HG03196 (cell line): ENCODE results near the gene COQ7.

Experiments used
- ATAC-seq: cut with Tn5 transposase; IDR thresholded peaks from one replicate; pipeline ENCODE4 v1.9.1; 2021; ENCODE audit not compliant: unreplicated experiment

Gene COQ7

DNA sequence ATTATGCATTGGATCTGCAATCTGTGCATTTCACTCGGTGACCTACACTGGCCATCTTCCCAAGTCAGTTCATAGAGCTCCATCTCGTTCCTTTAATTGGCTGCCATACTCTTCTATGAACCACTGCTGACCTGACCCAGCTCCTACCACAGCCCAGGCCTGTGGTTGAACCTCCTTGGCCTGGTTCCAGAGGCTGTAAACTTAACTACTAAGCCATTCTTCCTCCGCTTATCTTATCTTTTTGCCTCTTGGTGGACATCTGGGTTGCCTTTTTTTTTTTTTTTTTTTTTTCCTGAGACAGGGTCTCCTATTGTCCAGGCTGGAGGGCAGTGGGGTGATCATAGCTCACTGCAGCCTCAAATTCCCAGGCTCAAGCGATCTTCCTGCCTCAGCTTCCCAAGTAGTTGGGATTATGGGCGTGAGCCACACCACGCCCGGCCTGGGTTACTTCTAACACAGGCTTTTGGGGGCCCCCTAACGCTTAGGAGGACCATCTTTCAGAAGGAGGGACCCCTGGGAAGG is 18.3 kb downstream of the COQ7 start:
- ATAC-seq, result no peak

DNA sequence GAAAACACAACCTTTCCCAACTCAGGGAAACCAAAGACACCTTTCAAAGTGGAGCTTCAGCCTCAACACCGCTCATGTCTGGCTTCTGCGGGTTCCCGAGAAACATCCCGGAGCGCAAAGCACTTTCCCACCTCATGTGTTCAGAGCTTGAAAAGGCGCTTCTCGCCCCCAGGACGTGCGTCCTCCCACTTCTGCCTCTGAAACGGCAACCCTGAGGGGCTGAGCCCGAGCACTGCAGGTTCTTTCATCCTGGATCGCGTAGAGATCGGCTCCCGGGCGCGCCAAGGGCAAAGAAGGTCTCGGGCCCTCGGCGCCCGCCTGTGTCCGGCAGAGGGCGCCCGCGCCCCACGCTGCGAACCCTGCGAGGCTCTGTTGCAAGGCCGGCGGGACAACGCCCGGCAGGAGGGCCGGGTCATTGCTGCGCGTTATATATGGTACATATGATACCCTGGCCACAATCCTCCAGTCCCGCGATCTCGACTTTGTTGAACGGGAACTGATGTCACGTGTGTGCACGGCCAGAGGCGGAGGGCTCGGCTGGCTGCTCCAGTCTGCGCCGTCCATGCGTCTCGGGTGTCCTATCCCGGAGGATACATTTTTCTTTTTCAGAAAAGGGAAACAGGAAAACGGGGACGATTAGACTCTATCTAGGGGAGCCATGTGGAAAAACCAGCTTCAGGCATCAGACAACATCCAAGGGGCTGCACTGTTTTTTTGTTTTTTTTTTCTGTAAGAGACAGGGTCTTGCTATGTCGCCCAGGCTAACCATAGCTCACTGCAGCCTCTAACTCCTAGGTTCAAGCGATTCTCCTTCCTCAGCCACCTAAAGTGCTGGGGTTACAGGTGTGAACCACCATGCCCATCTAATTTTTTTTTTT is 19.1 kb downstream of the COQ7 start:
- ATAC-seq, result peak; percentile 87

DNA sequence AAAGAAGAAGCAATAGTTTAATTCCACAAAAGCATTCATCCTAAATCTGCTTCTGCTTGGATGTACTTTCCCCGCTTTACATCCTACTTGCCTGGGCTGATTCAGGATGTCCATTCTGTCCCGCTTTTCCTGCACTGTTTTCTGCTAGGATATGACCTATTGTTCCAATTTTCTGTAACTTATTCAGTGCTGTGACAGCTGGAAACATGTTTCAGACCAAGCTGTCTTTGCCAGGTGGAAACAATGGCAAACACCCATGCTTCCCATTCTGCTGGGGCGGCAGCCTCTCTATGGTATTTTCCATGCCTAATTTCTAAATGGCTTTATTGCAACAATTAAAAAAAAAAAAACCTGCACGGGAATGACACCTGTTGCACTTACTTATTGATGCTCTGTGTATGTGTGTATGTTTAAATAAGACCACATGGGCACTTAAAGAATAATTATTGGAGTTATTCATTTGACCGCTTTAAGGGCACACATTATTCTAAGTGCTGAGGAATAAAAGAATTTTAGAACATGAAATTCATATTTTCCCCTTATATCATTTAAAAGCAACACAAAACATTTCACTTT is 21.0 kb downstream of the COQ7 start:
- no peak for ATAC-seq

DNA sequence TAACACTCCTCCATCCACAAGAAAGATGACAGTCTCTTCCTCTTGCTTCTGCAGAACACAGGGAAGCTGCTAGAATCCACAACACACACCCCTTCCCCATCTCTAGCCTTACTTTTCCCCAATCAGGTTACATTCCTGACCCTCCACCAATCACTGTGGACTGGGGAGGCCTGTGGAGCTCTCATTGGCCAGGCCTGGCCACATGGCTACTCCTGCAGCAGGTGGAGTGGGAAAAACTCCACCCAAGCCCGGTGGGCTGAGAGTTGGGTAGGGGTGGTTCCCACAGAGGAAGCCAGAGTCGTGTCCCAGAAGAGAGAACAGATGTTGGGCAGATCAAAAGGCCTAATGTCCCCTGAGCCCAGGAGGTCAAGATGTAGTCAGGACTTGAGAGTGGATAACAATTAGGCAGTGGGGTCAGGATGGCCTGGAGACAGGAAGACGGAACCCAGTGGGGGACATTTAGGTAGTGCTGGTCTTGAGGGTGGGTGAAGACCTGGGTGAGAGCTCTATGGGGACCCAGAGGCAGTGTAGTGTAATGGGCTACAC is 22.1 kb downstream of the COQ7 start:
- ATAC-seq, result no peak

DNA sequence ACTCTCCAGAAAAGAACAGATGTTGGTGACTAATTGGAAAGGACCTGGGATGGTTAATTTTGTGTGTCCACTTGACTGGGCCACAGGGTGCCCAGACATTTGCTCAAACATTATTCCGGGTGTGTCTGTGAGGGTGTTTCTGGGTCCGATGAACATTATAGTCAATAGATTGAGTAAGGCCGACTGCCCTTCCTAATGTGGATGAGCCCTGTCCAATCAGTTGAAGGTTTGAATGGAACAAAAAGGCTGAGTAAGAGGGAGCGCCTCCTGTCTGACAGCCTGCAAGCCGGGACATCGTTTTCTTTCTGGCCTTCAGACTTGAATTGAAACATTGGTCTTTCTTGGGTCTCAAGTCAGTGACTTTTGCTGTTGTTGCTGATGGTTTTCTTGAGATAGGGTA is 23.5 kb downstream of the COQ7 start:
- no peak for ATAC-seq

DNA sequence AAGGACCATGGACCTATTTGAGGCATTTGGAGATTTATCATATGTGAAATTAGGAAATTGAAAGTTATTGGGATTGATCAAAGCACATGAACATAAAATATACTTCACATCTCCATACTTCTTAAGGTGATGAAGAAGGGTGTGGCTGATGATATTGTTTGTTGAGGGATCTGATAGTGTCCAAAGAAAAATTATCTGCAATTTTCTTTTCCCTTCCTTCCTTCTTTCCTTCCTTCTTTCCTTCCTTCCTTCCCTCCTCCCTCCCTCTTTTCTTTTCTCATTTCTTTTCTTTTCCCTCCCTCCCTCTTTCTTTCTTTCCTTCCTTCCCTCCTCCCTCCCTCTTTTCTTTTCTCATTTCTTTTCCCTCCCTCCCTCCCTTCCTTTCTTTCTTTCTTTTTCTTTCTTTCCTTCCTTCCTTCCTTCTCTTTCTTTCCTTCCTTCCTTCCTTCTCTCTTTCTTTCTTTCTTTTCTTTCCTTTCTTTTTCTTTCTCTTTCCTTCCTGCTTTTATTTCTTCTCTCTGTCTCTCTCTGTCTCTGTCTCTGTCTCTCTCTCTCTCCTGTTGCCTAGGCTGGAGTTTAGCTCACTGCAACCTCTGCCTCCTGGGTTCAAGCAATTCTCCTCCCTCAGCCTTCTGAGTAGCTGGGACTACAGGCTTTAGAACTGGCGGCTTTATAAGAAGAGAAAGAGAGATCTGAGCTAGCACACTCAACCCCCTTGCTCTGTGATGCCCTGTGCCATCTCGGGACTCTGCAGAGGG is 25.4 kb downstream of the COQ7 start:
- ATAC-seq, result no peak

DNA sequence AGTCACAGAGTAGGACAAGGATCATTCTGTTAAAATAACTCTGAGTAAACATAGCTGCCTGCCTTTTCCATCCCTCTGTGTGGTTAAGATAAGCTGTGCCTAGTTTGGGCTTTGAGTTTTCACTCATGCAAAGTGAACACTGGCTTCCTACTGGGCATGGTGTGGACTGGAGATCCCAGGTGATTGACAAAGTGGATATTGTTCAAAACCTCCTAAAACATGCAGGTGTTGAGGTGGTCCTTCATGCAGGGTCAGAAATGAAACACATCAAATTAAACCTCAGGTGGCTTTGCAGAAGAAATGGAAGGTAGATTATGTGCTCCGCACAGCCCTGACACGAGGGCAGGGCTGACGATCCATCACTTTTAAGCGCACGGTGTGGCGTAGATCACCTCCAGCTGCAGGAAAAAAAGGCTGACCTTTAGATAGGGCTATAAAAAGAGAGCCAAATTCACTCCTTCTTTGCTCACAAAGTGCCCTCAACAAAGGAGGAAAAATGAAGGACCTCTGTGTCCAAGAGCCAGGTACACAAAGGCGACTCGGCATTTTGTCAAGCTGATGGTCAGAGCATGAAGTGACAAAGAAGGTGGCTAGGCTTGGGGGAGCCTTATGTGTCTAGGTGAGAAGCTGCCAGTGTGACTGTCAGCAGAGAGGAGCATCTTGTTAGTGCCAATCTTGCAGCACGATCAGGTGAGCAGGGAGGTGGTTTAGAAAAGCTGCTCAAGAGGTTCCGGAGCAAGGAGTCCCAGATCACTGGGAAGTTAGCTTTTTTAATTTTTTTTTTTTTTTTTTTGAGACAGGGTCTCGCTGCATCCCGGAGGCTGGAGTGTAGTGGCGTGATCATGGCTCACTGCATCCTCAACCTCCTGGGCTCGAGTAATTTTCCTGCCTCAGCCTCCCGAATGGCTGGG is 26.5 kb downstream of the COQ7 start:
- ATAC-seq, result no peak

DNA sequence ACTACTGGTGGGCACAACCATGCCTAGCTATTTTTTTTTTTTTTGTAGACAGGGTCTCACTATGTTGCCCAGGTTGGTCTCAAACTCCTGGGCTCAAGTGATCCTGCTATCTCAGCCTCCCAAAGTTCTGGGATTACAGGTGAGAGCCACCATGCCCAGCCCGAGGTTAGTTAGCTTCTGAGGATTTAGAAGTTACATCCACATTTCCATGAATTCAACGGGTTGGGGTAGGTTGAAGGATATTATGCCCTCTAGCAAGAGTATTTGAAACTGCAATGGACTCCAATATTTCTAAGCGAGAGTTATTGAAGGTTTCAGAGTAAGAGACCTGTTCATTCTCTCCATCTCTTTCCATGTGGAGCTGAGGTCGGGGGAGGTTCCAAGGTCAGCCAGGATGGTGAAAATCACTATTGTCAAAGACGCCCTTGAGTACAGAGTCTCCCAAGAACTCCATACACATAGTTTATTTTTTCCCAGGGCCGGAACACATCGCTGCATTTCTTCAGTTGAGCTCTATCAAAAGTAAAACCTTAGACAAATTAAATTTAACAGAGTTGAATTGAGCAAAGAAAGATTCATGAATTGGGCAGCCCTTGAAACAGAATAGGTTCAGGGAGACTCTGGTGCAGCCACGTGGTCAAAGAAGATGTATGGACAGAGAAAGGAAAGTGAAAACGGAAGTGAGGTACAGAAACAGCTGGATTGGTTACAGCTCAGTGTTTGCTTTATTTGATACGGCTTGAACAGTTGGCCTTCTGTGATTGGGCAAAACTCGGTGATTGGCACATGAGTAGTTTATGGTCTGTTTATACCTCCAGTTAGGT is 27.3 kb downstream of the COQ7 start:
- no peak for ATAC-seq

DNA sequence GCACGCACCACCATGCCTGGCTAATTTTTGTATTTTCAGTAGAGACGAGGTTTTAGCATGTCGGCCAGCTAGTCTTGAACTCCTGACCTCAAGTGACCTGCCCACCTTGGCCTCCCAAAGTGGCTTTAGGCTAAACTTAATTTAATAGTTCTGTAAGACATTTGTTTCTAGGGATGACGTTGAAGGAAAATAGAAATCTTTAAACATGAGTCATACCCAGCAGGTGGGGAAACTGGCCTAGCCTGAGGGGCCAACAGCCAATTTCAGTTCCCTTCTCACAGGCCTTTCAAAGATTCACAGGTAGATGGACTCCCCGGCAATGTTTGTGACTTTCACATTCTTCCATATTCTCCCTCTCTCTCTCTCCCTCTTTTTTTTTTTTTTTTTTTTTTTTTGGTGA is 28.2 kb downstream of the COQ7 start:
- peak; percentile 59 for ATAC-seq

DNA sequence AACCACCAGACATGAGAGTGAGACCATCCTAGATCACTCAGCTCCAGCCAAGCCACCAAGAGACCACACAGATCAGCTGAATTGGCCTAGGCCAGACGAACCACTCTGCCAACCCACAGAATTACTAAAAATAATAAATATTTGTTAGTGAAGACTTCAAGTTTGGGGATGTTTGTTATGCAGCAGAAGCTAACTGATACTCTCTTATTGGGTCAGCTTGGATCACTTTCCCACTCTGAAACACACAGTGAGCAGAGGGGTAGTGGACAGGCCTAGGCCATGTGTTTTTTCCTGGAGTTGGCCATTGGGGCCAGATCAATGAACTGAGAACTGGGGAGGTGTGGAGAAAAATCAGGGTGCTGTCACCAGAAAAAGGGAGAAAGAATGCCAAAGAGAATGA is 30.8 kb downstream of the COQ7 start:
- no peak for ATAC-seq

DNA sequence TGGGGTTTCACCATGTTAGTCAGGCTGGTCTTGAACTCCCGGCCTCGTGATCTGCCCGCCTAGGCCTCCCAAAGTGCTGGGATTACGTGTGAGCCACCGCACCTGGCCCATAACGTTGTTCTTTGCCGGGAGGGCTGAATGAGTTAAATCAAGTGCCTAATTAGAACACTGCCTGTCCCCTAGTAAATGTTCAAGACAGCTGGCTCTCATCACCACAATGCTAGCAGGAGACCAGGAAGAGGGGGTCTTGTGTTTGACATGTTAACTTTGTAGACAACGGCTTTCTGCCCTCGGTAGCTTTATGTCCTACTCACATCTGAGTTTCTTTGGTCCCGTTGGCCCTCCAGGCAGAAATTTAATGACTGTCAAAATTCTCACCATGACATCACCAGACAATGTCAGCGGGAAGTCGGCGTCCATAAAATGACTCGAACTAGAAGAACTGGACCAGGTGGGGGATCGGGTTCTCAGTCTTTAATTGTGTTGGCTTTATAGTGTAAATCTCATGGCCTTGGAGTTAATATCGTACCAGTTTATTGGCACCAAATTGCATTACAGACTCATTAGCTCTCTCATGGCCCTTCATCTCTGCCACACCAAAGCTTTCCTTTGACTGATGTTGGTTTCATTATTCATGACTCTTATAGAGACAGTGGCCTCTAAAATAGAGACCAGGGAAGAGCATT is 34.9 kb downstream of the COQ7 start:
- no peak for ATAC-seq

DNA sequence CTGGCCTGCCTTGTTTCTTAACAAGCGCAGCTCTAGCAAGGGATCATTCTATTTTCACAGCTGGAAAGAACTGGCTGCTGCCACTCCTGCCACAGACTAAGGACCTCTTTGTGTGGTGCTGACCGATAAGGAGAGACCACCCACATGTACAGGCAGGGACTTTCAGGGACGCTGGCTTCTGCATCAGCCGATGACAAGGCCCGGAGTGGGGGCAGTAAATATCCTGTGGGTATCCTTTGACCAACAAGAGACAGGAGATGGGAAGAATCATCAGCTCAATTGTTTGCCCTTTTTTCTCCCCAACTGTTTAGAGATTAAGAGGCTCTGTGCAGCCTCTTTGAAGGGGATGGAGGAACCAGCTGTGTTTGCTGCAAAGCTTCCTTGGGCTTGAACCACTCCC is 37.2 kb downstream of the COQ7 start:
- no peak for ATAC-seq

DNA sequence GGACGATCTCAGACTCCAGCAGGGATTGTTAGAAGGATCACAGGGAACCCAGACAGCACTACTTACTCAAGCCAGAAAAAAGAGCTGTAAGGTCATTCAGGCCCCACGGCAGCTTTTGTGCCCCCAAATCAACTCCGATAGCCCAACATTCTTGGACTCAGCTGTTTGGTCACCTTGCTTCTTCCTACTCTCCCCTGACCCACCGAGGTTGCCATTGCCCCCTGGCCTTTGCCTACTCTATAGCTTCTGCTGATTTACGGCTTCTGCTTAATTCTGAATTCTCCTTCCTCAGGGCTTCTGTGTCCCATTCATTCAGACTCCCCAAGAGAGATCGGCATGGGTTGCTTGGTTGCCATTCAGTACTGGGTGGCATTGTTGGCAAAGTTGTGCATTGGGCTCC is 37.7 kb downstream of the COQ7 start:
- ATAC-seq, result no peak

DNA sequence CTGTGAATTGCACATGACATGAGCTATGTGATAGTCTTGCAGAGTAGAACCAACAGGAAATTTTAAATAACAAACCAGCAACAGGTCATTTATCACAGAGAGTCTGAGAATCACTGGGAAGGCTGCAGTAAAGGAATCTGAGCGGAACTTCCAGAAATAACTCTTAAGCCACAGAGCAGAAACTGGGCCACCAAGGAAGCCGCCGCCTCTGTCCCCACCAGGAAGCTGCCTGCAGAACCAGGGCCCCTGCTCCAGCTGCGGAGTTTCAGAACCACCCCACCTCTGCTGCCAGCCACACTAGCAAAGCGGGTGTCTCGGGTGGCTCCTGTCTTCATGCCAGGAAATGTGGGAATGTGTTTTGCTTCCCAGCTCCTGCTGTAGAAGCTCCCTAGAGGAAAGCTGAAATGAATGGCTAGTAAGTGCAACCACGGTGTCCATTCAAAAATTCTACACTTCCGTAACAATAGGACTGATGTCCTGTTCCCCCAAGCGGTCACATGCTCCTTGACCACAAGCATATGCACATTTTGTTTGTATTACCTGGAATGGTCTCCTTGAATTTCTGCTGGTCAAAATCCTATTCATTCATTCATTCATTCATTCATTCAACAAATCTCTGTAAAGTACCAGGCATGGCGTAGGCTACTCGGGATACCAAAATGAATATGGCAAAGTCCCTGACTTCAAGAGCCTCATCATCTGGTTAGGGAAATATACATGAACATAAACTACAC is 38.6 kb downstream of the COQ7 start:
- ATAC-seq, result no peak

DNA sequence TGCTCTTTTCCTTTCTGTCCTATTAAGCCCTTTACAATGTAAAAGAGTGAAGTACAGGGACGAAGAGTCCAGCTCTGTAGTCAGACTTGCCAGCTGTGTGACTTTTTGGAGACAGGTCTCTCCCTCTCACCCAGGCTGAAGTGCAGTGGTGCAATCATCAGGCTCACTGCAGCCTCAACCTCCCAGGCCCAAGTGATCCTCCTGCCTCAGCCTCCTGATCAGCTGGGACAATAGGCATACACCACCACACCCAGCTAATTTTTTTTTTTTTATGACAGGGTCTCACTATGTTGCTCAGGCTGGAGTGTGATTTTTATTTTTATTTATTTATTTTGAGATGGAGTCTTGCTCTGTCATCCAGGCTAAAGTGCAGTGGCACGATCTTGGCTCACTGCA is 39.2 kb downstream of the COQ7 start:
- ATAC-seq, result no peak

DNA sequence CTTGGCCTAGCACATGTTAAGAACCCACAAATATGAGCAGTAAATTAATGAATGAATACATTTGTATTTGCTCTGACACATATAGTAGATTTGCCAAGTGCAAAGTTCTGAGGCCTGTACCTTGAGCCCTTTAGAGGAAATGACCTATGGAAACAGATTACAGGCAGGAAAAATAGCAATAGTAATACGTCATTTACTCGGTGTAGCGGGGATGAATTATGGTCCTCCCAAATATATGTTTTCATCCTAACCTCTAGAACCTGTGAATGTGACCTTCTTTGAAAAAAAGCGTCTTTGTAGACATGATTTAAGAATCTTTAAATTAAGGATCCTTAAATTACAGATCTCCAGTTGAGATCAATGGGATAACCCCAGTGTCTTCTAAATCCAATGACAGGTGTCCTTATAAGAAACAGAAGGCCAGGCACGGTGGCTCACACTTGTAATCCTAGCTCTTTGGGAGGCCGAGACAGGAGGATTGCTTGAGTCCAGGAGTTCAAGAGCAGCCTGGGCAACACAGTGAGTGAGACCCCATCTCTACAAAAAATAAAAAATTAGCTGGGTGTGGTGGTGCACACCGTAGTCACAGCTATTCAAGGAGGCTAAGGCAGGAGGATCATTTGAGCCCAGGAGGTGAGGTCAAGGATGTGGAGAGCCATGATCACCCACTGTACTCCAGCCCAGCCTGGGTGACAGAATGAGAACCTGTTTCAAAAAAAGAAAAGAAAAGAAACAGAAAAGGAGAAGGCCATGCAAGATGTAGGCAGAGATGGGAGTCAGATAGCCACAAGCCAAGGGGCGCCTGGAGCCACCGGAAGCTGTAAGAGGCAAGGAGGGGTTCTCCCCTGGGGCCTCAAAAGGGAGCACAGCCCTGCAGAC is 41.2 kb downstream of the COQ7 start:
- ATAC-seq, result no peak

DNA sequence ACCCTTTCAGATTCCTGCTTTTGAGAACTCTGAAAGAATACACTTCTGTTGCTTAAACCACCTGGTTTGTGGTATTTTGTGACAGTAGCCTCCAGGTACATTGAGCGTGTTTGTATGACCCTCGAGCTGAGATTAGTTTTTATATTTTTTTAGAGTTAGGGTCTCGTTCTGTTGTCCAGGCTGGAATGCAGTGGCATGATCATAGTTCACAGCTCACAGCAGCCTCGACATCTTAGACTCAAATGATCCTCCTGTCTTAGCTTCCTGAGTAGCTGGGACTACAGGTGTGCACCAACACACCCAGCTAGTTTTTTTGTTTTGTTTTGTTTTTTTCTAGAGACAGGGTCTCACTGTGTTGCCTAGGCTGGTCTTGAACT is 41.9 kb downstream of the COQ7 start:
- no peak for ATAC-seq
